Mucosa of rectum (tissue), 2 donors: ENCODE data around the gene FGF10.

Experiments used
- H3K27ac ChIP-seq, 2 donors: one replicate each; pipeline ENCODE4 v1.7.0; 2013; ENCODE audit warnings: inconsistent platforms in 2 of 2, low read depth in 2 of 2, low read length in 2 of 2
- H3K27me3 ChIP-seq, 2 donors: one replicate each; pipeline ENCODE4 v1.7.0; 2013; ENCODE audit warnings: low read length in 2 of 2; ENCODE audit not compliant: control insufficient read depth in 2 of 2, insufficient read depth in 2 of 2
- H3K36me3 ChIP-seq, 2 donors: one replicate each; pipeline ENCODE4 v1.7.0; 2013; ENCODE audit warnings: low read length in 2 of 2; ENCODE audit not compliant: control insufficient read depth in 2 of 2, insufficient read depth in 2 of 2
- H3K4me1 ChIP-seq, 2 donors: one replicate each; pipeline ENCODE4 v1.7.0; 2013; ENCODE audit warnings: low read length in 2 of 2, mild to moderate bottlenecking in 1 of 2; ENCODE audit not compliant: control insufficient read depth in 2 of 2, insufficient read depth in 2 of 2
- H3K4me3 ChIP-seq, 2 donors: one replicate each; pipeline ENCODE4 v1.7.0; 2013; ENCODE audit warnings: low read length in 2 of 2
- H3K9ac ChIP-seq, 2 donors: one replicate each; pipeline ENCODE4 v1.7.0; 2013; ENCODE audit warnings: low read length in 2 of 2, low read depth in 1 of 2, mild to moderate bottlenecking in 1 of 2
- H3K9me3 ChIP-seq, 2 donors: one replicate each; pipeline ENCODE4 v1.7.0; 2013; ENCODE audit warnings: low read length in 2 of 2; ENCODE audit not compliant: control insufficient read depth in 2 of 2
- donor health status: healthy.
- donor health status: Normal muscosa, but diverticular disease.

The FGF10 gene

GRCh38 chr5:44387921-44388320 lies 1.3 kb downstream of the FGF10 start:
- Histone ChIP-seq H3K27ac (peak overlapping the region in 1 of 2 donors; percentile 59), H3K4me3 (peak overlapping the region; percentile 53 to 66), H3K9ac (no peak overlapping the region), H3K36me3 (no peaks in the 10 kb centered on the region), H3K4me1 (no peaks in the 10 kb centered on the region), H3K9me3 (no peaks in the 10 kb centered on the region), H3K27me3 (peaks cover 0 to 2% of the 10 kb centered on the region in 2 donors)

- H3K36me3 ChIP-seq = no peaks in the 10 kb centered on the region
- peak overlapping the region; percentile 32 to 53 for H3K4me3 ChIP-seq
- H3K4me1 ChIP-seq = no peaks in the 10 kb centered on the region
- peaks cover 0 to 2% of the 10 kb centered on the region in 2 donors for H3K27me3 ChIP-seq
- no peak overlapping the region for H3K27ac ChIP-seq
- H3K9me3 ChIP-seq = no peaks in the 10 kb centered on the region
- H3K9ac ChIP-seq = no peak overlapping the region
Observed at GRCh38 chr5:44387406-44387805, 1.8 kb downstream of the FGF10 start.

GRCh38 chr5:44385291-44385900 lies 3.8 kb downstream of the FGF10 start:
- no peak overlapping the region for H3K4me3 ChIP-seq

GRCh38 chr5:44384816-44385215 lies 4.4 kb downstream of the FGF10 start:
- no peaks in the 10 kb centered on the region for H3K9me3 ChIP-seq

More at GRCh38 chr5:44385291-44385900, 3.8 kb downstream of the FGF10 start:
- Histone ChIP-seq H3K9ac (no peak overlapping the region), H3K4me1 (no peaks in the 10 kb centered on the region), H3K9me3 (no peaks in the 10 kb centered on the region), H3K27me3 (peaks cover 0 to 2% of the 10 kb centered on the region in 2 donors), H3K27ac (no peak overlapping the region), H3K36me3 (no peaks in the 10 kb centered on the region)

GRCh38 chr5:44382894-44383293 lies 6.3 kb downstream of the FGF10 start:
- Histone ChIP-seq H3K4me3 (no peak overlapping the region), H3K27me3 (no peaks in the 10 kb centered on the region), H3K36me3 (no peaks in the 10 kb centered on the region), H3K9ac (no peak overlapping the region), H3K4me1 (no peaks in the 10 kb centered on the region), H3K9me3 (no peaks in the 10 kb centered on the region), H3K27ac (no peak overlapping the region)

More at GRCh38 chr5:44384816-44385215, 4.4 kb downstream of the FGF10 start:
- peaks cover 0 to 2% of the 10 kb centered on the region in 2 donors for H3K27me3 ChIP-seq
- H3K4me3 ChIP-seq = no peak overlapping the region
- H3K36me3 ChIP-seq = no peaks in the 10 kb centered on the region
- H3K27ac ChIP-seq = no peak overlapping the region
- H3K4me1 ChIP-seq = no peaks in the 10 kb centered on the region
- no peak overlapping the region for H3K9ac ChIP-seq

- Histone ChIP-seq H3K9me3 (peaks cover 0 to 7% of the 10 kb centered on the region in 2 donors), H3K36me3 (no peaks in the 10 kb centered on the region), H3K4me1 (no peaks in the 10 kb centered on the region), H3K4me3 (no peak overlapping the region), H3K9ac (no peak overlapping the region), H3K27ac (no peak overlapping the region), H3K27me3 (no peaks in the 10 kb centered on the region)
Observed at GRCh38 chr5:44377057-44377456, 12.2 kb downstream of the FGF10 start.

- H3K36me3 ChIP-seq = no peaks in the 10 kb centered on the region
- H3K9ac ChIP-seq = no peak overlapping the region
- H3K27ac ChIP-seq = no peak overlapping the region
- H3K9me3 ChIP-seq = peaks cover 0 to 7% of the 10 kb centered on the region in 2 donors
- no peak overlapping the region for H3K4me3 ChIP-seq
- no peaks in the 10 kb centered on the region for H3K4me1 ChIP-seq
- no peaks in the 10 kb centered on the region for H3K27me3 ChIP-seq
Observed at GRCh38 chr5:44372028-44372427, 17.2 kb downstream of the FGF10 start.

GRCh38 chr5:44367203-44367602 lies 22.0 kb downstream of the FGF10 start:
- Histone ChIP-seq H3K9ac (no peak overlapping the region), H3K27me3 (no peaks in the 10 kb centered on the region), H3K36me3 (no peaks in the 10 kb centered on the region), H3K27ac (no peak overlapping the region), H3K4me3 (no peak overlapping the region), H3K9me3 (no peaks in the 10 kb centered on the region), H3K4me1 (no peaks in the 10 kb centered on the region)

- Histone ChIP-seq H3K4me1 (no peaks in the 10 kb centered on the region), H3K27me3 (no peaks in the 10 kb centered on the region), H3K4me3 (no peak overlapping the region), H3K27ac (no peak overlapping the region), H3K9ac (no peak overlapping the region), H3K36me3 (no peaks in the 10 kb centered on the region), H3K9me3 (no peaks in the 10 kb centered on the region)
Observed at GRCh38 chr5:44365345-44365744, 23.9 kb downstream of the FGF10 start.

GRCh38 chr5:44364097-44364496 lies 25.1 kb downstream of the FGF10 start:
- Histone ChIP-seq H3K9me3 (no peaks in the 10 kb centered on the region), H3K4me1 (no peaks in the 10 kb centered on the region), H3K27ac (no peak overlapping the region), H3K27me3 (no peaks in the 10 kb centered on the region), H3K9ac (no peak overlapping the region), H3K4me3 (no peak overlapping the region), H3K36me3 (no peaks in the 10 kb centered on the region)
